Measurements from ENCODE around the gene PAWR.

PAWR gene

GRCh38 chr12:79690638-79691510 lies at the start of gene PAWR:
PAWR (minus strand) TSS chr12:79690964; CDS start chr12:79690244, 720 bp downstream.
- DNase-seq, result peak; percentile 68
- in situ Hi-C loops (cut with MboI; ENCODE audit: low pct_unique_long_range_greater_than_20kb, low sequenced_read_pairs), result no loop called here

- DNase-seq, result peak; percentile 53
- in situ Hi-C loops (cut with MboI; ENCODE audit: low pct_unique_long_range_greater_than_20kb, low sequenced_read_pairs), result loop anchor here (25.0 kb wide), 2 partner anchors 176 to 326 kb away; no protein-coding TSS in a partner anchor
Measured at GRCh38 chr12:79737875-79738718, 47.3 kb upstream of the PAWR start.

- DNase-seq, result no peak
- in situ Hi-C loops (cut with MboI; ENCODE audit: low pct_unique_long_range_greater_than_20kb, low sequenced_read_pairs), result loop anchor here (25.0 kb wide), 2 partner anchors 170 to 320 kb away; no protein-coding TSS in a partner anchor
Measured at GRCh38 chr12:79732638-79733037, 41.9 kb upstream of the PAWR start.

GRCh38 chr12:79725987-79726386 lies 35.2 kb upstream of the PAWR start:
- DNase-seq, result no peak
- in situ Hi-C loops (cut with MboI; ENCODE audit: low pct_unique_long_range_greater_than_20kb, low sequenced_read_pairs), result loop anchor here (25.0 kb wide), 2 partner anchors 164 to 314 kb away; no protein-coding TSS in a partner anchor

GRCh38 chr12:79717006-79717405 lies 26.2 kb upstream of the PAWR start:
- in situ Hi-C loops (cut with MboI; ENCODE audit: low pct_unique_long_range_greater_than_20kb, low sequenced_read_pairs), result no loop called here
- no peak for DNase-seq

- DNase-seq, result no peak
- in situ Hi-C loops (cut with MboI; ENCODE audit: low pct_unique_long_range_greater_than_20kb, low sequenced_read_pairs), result no loop called here
Measured at GRCh38 chr12:79715308-79715707, 24.5 kb upstream of the PAWR start.

GRCh38 chr12:79710707-79711483 lies 20.1 kb upstream of the PAWR start:
- in situ Hi-C loops (cut with MboI; ENCODE audit: low pct_unique_long_range_greater_than_20kb, low sequenced_read_pairs), result no loop called here
- DNase-seq, result no peak

- no peak for DNase-seq
- in situ Hi-C loops (cut with MboI; ENCODE audit: low pct_unique_long_range_greater_than_20kb, low sequenced_read_pairs), result no loop called here
Measured at GRCh38 chr12:79707830-79708229, 17.1 kb upstream of the PAWR start.

GRCh38 chr12:79706676-79707075 lies 15.9 kb upstream of the PAWR start:
- in situ Hi-C loops (cut with MboI; ENCODE audit: low pct_unique_long_range_greater_than_20kb, low sequenced_read_pairs), result no loop called here
- DNase-seq, result no peak

- in situ Hi-C loops (cut with MboI; ENCODE audit: low pct_unique_long_range_greater_than_20kb, low sequenced_read_pairs), result no loop called here
- DNase-seq, result no peak
Measured at GRCh38 chr12:79706156-79706555, 15.4 kb upstream of the PAWR start.

GRCh38 chr12:79698966-79699365 lies 8.2 kb upstream of the PAWR start:
- in situ Hi-C loops (cut with MboI; ENCODE audit: low pct_unique_long_range_greater_than_20kb, low sequenced_read_pairs), result no loop called here
- no peak for DNase-seq

- no peak for DNase-seq
- in situ Hi-C loops (cut with MboI; ENCODE audit: low pct_unique_long_range_greater_than_20kb, low sequenced_read_pairs), result no loop called here
Measured at GRCh38 chr12:79696416-79696815, 5.7 kb upstream of the PAWR start.

GRCh38 chr12:79692860-79693577 lies 2.3 kb upstream of the PAWR start:
- no peak for DNase-seq
- in situ Hi-C loops (cut with MboI; ENCODE audit: low pct_unique_long_range_greater_than_20kb, low sequenced_read_pairs), result no loop called here

- DNase-seq, result no peak
- in situ Hi-C loops (cut with MboI; ENCODE audit: low pct_unique_long_range_greater_than_20kb, low sequenced_read_pairs), result no loop called here
Measured at GRCh38 chr12:79691511-79692248, 916 bp upstream of the PAWR start.

- in situ Hi-C loops (cut with MboI; ENCODE audit: low pct_unique_long_range_greater_than_20kb, low sequenced_read_pairs), result no loop called here
- DNase-seq, result peak; percentile 68
Measured at GRCh38 chr12:79690142-79690637, 574 bp downstream of the PAWR start.

- peak; percentile 71 for DNase-seq
- in situ Hi-C loops (cut with MboI; ENCODE audit: low pct_unique_long_range_greater_than_20kb, low sequenced_read_pairs), result no loop called here
Measured at GRCh38 chr12:79689477-79690141, 1.2 kb downstream of the PAWR start.

- in situ Hi-C loops (cut with MboI; ENCODE audit: low pct_unique_long_range_greater_than_20kb, low sequenced_read_pairs), result no loop called here
- DNase-seq, result no peak
Measured at GRCh38 chr12:79689061-79689476, 1.7 kb downstream of the PAWR start.

Data from KBM-7 (cell line).